ENCODE data around the gene CHRNE.
A peak's percentile ranks its signal among the peaks of the same experiment; 100 is the strongest.
"Not testable (repeated sequence)": the region's sequence is repeated elsewhere in the genome, so short reads cannot be mapped to it uniquely, and the experiment has no call there.

Gene CHRNE

GRCh38 chr17:4895657-4896331 lies 7.1 kb downstream of the CHRNE start:
- no peak for DNase-seq
- intact Hi-C loops (cut with DNase I), result no loop called here

- no peak for DNase-seq
- intact Hi-C loops (cut with DNase I), result no loop called here
Observed at GRCh38 chr17:4895121-4895520, 7.8 kb downstream of the CHRNE start.

- no peak for DNase-seq
- intact Hi-C loops (cut with DNase I), result no loop called here
Observed at GRCh38 chr17:4893721-4894560, 9.0 kb downstream of the CHRNE start.

- intact Hi-C loops (cut with DNase I), result no loop called here
- no peak for DNase-seq
Observed at GRCh38 chr17:4893272-4893671, 9.6 kb downstream of the CHRNE start.

- intact Hi-C loops (cut with DNase I), result no loop called here
- DNase-seq, result no peak
Observed at GRCh38 chr17:4892499-4893221, 10.2 kb downstream of the CHRNE start.

GRCh38 chr17:4891411-4892410 lies 11.2 kb downstream of the CHRNE start:
- intact Hi-C loops (cut with DNase I), result no loop called here
- no peak for DNase-seq

- DNase-seq, result no peak
- intact Hi-C loops (cut with DNase I), result loop anchor here (5.0 to 10.0 kb wide), 2 partner anchors 53 to 155 kb away; partner anchors contain the start of genes MED11 and MINK1
Observed at GRCh38 chr17:4887581-4887980, 15.3 kb downstream of the CHRNE start.

GRCh38 chr17:4886830-4887229 lies 16.1 kb downstream of the CHRNE start:
- intact Hi-C loops (cut with DNase I), result loop anchor here (5.0 to 10.0 kb wide), 2 partner anchors 52 to 155 kb away; partner anchors contain the start of genes MED11 and MINK1
- DNase-seq, result no peak

GRCh38 chr17:4884489-4884888 lies 18.4 kb downstream of the CHRNE start:
- intact Hi-C loops (cut with DNase I), result loop anchor here (10.0 kb wide), 1 partner anchor 50 kb away; the partner anchor contains the start of gene MINK1

GRCh38 chr17:4881761-4882555 lies 20.9 kb downstream of the CHRNE start:
- intact Hi-C loops (cut with DNase I), result loop anchor here (10.0 kb wide), 1 partner anchor 47 kb away; the partner anchor contains the start of gene MINK1
- DNase-seq, result peak in 41 of 42 donors; percentile 48 to 89 (median 75)

More at GRCh38 chr17:4884489-4884888, 18.4 kb downstream of the CHRNE start:
- DNase-seq, result no peak

GRCh38 chr17:4880857-4881256 lies 22.0 kb downstream of the CHRNE start:
- DNase-seq, result no peak
- intact Hi-C loops (cut with DNase I), result loop anchor here (10.0 kb wide), 1 partner anchor 46 kb away; the partner anchor contains the start of gene MINK1

- intact Hi-C loops (cut with DNase I), result no loop called here
- no peak for DNase-seq
Observed at GRCh38 chr17:4879601-4880000, 23.3 kb downstream of the CHRNE start.

- intact Hi-C loops (cut with DNase I), result no loop called here
- peak in 40 of 42 donors; percentile 44 to 84 (median 66) for DNase-seq
Observed at GRCh38 chr17:4877089-4877488, 25.8 kb downstream of the CHRNE start.

GRCh38 chr17:4872786-4873185 lies 30.1 kb downstream of the CHRNE start:
- peak in 32 of 42 donors; percentile 20 to 77 (median 52) for DNase-seq

GRCh38 chr17:4870855-4871254 lies 32.0 kb downstream of the CHRNE start:
- intact Hi-C loops (cut with DNase I), result no loop called here
- DNase-seq, result no peak

More at GRCh38 chr17:4872786-4873185, 30.1 kb downstream of the CHRNE start:
- intact Hi-C loops (cut with DNase I), result no loop called here

- intact Hi-C loops (cut with DNase I); DNase-seq: not testable (repeated sequence)
Observed at GRCh38 chr17:4869058-4869998, 33.6 kb downstream of the CHRNE start.
